GM21723 (cell line): ENCODE data around the gene C4orf50.

ENCODE experiments used
- ATAC-seq: cut with Tn5 transposase; IDR thresholded peaks from one replicate; pipeline ENCODE4 v1.9.1; 2021; ENCODE audit warnings: mild to moderate bottlenecking, moderate library complexity; ENCODE audit not compliant: unreplicated experiment

C4orf50 gene

GRCh38 chr4:5897674-5898073, 120.6 kb downstream of the C4orf50 start:
- ATAC-seq: no peak

- ATAC-seq: no peak
Measured at GRCh38 chr4:5895287-5895686, 122.9 kb downstream of the C4orf50 start.

GRCh38 chr4:5894266-5894665, 124.0 kb downstream of the C4orf50 start:
- no peak for ATAC-seq

GRCh38 chr4:5893591-5893990, 124.6 kb downstream of the C4orf50 start:
- no peak for ATAC-seq

GRCh38 chr4:5893004-5893580, 125.1 kb downstream of the C4orf50 start, which contains the start of gene CRMP1:
Gene CRMP1, minus strand, starts transcription at chr4:5893086. Its CDS starts 117 bp downstream, at chr4:5892969.
- no peak for ATAC-seq

GRCh38 chr4:5892323-5893003, 125.8 kb downstream of the C4orf50 start:
- ATAC-seq: no peak

GRCh38 chr4:5891563-5892322, 126.5 kb downstream of the C4orf50 start:
- no peak for ATAC-seq

- no peak for ATAC-seq
Measured at GRCh38 chr4:5890063-5890727, 128.0 kb downstream of the C4orf50 start.

DNA sequence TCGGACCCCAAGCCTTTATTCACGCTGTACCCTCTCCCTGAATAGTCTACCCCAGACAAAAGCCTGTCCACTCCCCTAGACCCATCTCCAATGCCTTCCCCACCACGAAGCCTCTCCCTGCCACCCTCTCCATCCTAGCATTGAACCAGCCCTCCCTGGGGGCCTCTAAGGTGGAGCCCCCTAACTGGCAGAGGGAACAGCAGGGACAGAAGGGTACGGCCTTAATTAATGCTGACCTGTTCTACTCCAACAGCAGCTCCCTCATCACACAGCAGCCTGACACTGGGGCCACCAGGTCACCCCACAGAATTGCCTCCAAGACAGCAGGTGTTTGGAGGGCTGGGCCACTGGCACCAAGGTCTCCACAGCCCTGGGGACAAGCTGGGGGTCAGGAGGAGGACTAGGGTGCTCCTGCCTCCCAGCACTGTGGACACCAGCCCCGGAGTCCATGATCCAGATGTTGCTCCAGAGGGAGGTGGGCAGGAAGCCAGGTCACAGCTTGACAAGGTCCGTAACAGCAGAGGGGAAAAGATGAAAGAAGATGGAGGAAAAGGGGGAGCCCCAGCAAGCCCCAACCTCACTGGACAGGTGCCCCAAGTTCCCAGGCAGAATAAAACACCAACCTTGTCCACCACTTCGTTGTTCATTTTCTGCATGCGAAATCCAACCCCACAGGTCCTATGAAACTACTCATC, 129.1 kb downstream of the C4orf50 start:
- no peak for ATAC-seq

- no peak for ATAC-seq
Measured at GRCh38 chr4:5888222-5889001, 129.8 kb downstream of the C4orf50 start.

- ATAC-seq: no peak
Measured at GRCh38 chr4:5887361-5888221, 130.6 kb downstream of the C4orf50 start.

- ATAC-seq: no peak
Measured at GRCh38 chr4:5887011-5887360, 131.2 kb downstream of the C4orf50 start.

DNA sequence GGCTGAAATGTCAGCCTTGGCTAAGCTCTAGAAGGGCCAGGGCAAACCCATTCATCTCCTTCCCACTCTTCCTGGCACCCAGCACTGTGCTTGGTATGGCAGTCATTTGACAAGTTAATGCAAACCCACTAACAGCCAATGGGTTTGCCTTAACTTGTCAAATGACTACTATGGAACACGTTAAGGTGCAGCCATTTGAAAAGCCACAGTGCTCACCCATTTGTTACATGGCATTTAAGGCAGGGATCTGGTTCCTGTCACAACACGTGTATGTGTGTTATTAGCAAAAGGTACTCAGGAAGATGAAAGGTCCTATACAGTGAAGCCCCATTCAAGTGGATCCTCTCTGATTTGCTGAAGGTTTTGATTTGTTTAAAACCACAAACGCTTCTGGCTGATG, 132.5 kb downstream of the C4orf50 start:
- ATAC-seq: no peak

DNA sequence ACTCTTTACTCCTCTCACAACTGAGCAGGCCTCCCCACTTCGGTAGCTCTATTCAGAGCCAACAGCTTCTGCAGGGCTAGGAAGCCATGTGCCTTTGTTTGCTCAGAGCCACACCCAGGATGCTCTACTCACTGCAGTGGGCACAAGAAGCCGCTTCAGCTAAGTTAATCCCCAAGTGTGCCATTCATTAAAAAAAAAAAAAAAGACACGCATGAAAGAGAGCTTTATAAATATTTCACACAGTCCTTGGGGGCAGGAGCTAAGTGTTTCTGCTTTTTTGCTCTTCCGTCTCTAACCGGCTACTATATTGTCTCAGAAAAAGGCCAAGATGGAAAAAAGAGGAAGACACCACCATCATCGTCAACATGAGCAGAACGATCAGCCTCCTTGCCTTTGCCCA, 133.4 kb downstream of the C4orf50 start:
- ATAC-seq: no peak

GRCh38 chr4:5883916-5884315, 134.3 kb downstream of the C4orf50 start:
- ATAC-seq: no peak

- ATAC-seq: no peak
Measured at GRCh38 chr4:5882947-5883346, 135.3 kb downstream of the C4orf50 start.

DNA sequence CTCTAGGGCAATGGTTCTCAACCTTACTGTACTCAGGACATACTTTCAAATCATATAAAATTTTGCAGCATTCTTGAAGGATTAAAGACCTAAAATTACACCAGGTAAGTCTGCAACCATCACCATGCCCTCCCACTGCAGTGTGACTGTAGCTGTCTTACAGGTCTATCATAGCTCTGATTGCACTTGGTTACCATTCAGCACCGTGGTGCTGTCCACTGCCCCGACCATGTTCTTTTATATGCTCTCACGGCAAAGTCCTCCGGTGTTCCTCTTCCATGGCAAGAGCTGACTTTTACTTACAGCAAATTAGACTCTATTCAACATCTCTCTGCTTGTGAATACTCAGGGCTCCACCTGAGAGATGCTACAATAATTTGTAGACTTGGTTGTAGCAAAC, 136.9 kb downstream of the C4orf50 start:
- ATAC-seq: no peak

DNA sequence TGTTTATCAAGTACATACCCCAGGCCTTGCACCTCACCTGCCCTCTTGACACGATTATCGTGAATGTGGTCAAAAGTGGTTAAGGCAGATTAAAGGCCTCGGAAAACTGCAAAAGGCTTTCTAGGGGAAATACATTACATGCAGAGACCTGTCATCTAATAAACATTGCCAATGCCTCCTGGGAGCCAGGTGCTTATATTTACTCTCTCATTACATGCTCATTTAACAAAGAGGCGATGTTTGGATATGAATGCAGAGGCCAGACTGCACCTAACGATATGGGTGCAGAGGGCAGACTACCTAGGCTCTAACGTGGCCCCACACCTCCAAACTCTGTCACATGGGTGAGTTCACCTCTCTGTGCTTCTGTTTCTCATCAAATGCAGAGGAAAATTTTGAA, 139.9 kb downstream of the C4orf50 start:
- ATAC-seq: no peak

GRCh38 chr4:5877392-5877791, 140.8 kb downstream of the C4orf50 start:
- no peak for ATAC-seq
